ENCODE measurements around the gene TMEM35B. TPM values are rescaled to one million over a fixed set of nuclear protein-coding genes. Genes with fewer than 3 reads are reported as not detected.
"Not testable (repeated sequence)": the region's sequence is repeated elsewhere in the genome, so short reads cannot be mapped to it uniquely, and the experiment has no call there.

TMEM35B gene
- total RNA-seq, 2 donors from 2014 or later, result 16.9 to 19.2 TPM

- intact Hi-C loops (cut with DNase I), result no loop called here
- ATAC-seq (no peak), DNase-seq (no peak)
Measured at GRCh38 chr1:34978921-34979320, 6.2 kb downstream of the TMEM35B start.

- DNase-seq, result no peak
- ATAC-seq, result no peak
- intact Hi-C loops (cut with DNase I), result no loop called here
Measured at GRCh38 chr1:34977858-34978257, 7.3 kb downstream of the TMEM35B start.

- DNase-seq, result no peak
- ATAC-seq, result peak; percentile 8 to 35
- intact Hi-C loops (cut with DNase I), result no loop called here
Measured at GRCh38 chr1:34977210-34977471, 8.0 kb downstream of the TMEM35B start.

- ATAC-seq, result peak; percentile 23 to 31
- no peak for DNase-seq
- intact Hi-C loops (cut with DNase I), result no loop called here
Measured at GRCh38 chr1:34976384-34977209, 8.6 kb downstream of the TMEM35B start.

GRCh38 chr1:34975771-34976170, 9.4 kb downstream of the TMEM35B start:
- intact Hi-C loops (cut with DNase I), result no loop called here
- DNase-seq (no peak), ATAC-seq (no peak)

GRCh38 chr1:34975338-34975737, 9.8 kb downstream of the TMEM35B start:
- no peak for ATAC-seq
- DNase-seq, result no peak
- intact Hi-C loops (cut with DNase I), result no loop called here

- intact Hi-C loops (cut with DNase I), result no loop called here
- DNase-seq, result no peak
- ATAC-seq, result no peak
Measured at GRCh38 chr1:34974626-34975025, 10.5 kb downstream of the TMEM35B start.

- no peak for DNase-seq
- no peak for ATAC-seq
- intact Hi-C loops (cut with DNase I), result no loop called here
Measured at GRCh38 chr1:34973326-34973725, 11.8 kb downstream of the TMEM35B start.

GRCh38 chr1:34970829-34971228, 14.3 kb downstream of the TMEM35B start:
- ATAC-seq (no peak), DNase-seq (no peak)
- intact Hi-C loops (cut with DNase I), result no loop called here

- DNase-seq (no peak), ATAC-seq (no peak)
- intact Hi-C loops (cut with DNase I), result no loop called here
Measured at GRCh38 chr1:34970220-34970735, 14.9 kb downstream of the TMEM35B start.

- DNase-seq; intact Hi-C loops (cut with DNase I); ATAC-seq: not testable (repeated sequence)
Measured at GRCh38 chr1:34968297-34968696, 16.9 kb downstream of the TMEM35B start.

- intact Hi-C loops (cut with DNase I); DNase-seq; ATAC-seq: not testable (repeated sequence)
Measured at GRCh38 chr1:34967672-34968071, 17.5 kb downstream of the TMEM35B start.

GRCh38 chr1:34965597-34965996, 19.6 kb downstream of the TMEM35B start:
- DNase-seq (no peak), ATAC-seq (no peak)
- intact Hi-C loops (cut with DNase I), result no loop called here

- no peak for ATAC-seq
- DNase-seq, result no peak
- intact Hi-C loops (cut with DNase I), result no loop called here
Measured at GRCh38 chr1:34950428-34950827, 34.7 kb downstream of the TMEM35B start.

GRCh38 chr1:34948739-34949138, 36.4 kb downstream of the TMEM35B start:
- DNase-seq; intact Hi-C loops (cut with DNase I); ATAC-seq: not testable (repeated sequence)

GRCh38 chr1:34947641-34948314, 37.4 kb downstream of the TMEM35B start:
- ATAC-seq; DNase-seq; intact Hi-C loops (cut with DNase I): not testable (repeated sequence)

GRCh38 chr1:34946211-34946610, 38.9 kb downstream of the TMEM35B start:
- DNase-seq, result no peak
- no peak for ATAC-seq
- intact Hi-C loops (cut with DNase I), result no loop called here

- ATAC-seq; intact Hi-C loops (cut with DNase I); DNase-seq: not testable (repeated sequence)
Measured at GRCh38 chr1:34941798-34942197, 43.3 kb downstream of the TMEM35B start.
